Suprapubic skin (tissue), 4 donors: ENCODE data around the gene RBPJL.

Source experiments
- POLR2A ChIP-seq, 2 donors: fragments of 450-650 bp; IDR thresholded peaks; one replicate each; pipeline ENCODE4 v1.6.1; 2017; ENCODE audit warnings: antibody characterized with exemption in 2 of 2, mild to moderate bottlenecking in 2 of 2, moderate library complexity in 2 of 2
- POLR2AphosphoS5 ChIP-seq, 3 donors: sonication (generic); formaldehyde crosslinking; IDR thresholded peaks; one replicate each; pipeline ENCODE4 v1.6.1; 2017; ENCODE audit warnings: antibody characterized with exemption in 3 of 3
- TF ChIP-seq, protein P1 (sequence below), 2 donors: fragments of 200-600 bp in 1 of 2; fragments of 450-650 bp in 1 of 2; sonication (generic) in 1 of 2; IDR thresholded peaks; one replicate each; pipeline ENCODE4 v1.5.1; 2016 to 2019; ENCODE audit warnings: antibody characterized with exemption in 2 of 2, mild to moderate bottlenecking in 1 of 2, moderate library complexity in 1 of 2

- TF ChIP-seq, protein P1, sequence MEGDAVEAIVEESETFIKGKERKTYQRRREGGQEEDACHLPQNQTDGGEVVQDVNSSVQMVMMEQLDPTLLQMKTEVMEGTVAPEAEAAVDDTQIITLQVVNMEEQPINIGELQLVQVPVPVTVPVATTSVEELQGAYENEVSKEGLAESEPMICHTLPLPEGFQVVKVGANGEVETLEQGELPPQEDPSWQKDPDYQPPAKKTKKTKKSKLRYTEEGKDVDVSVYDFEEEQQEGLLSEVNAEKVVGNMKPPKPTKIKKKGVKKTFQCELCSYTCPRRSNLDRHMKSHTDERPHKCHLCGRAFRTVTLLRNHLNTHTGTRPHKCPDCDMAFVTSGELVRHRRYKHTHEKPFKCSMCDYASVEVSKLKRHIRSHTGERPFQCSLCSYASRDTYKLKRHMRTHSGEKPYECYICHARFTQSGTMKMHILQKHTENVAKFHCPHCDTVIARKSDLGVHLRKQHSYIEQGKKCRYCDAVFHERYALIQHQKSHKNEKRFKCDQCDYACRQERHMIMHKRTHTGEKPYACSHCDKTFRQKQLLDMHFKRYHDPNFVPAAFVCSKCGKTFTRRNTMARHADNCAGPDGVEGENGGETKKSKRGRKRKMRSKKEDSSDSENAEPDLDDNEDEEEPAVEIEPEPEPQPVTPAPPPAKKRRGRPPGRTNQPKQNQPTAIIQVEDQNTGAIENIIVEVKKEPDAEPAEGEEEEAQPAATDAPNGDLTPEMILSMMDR (IDR thresholded peaks at IDR 0.05): no peak
- TF ChIP-seq POLR2AphosphoS5 (IDR thresholded peaks at IDR 0.05): no peak
- TF ChIP-seq POLR2A (IDR thresholded peaks at IDR 0.05): no peak
These were observed 59.6 kb downstream of the RBPJL start for GRCh38 chr20:45366192-45366591.
